Bronchial epithelial cell (primary cell): ENCODE data around the gene MYO1F. TPM values are rescaled to one million over a fixed set of nuclear protein-coding genes. Genes with fewer than 3 reads are reported as not detected.

Experiments used
- DNase-seq: peaks from one replicate; pipeline ENCODE4 v3.0.0-alpha.2; 2010; ENCODE audit warnings: low read depth
- FAIRE-seq: peaks from 2 replicates; lab custom pipeline; 2011; peaks lifted over from hg19 to GRCh38; lab: Jason Lieb, UNC
- H3K27me3 ChIP-seq: 2 replicates; pipeline ENCODE4 v1.5.1; 2011; ENCODE audit warnings: low read length; ENCODE audit not compliant: control insufficient read depth, insufficient read depth
- H3K36me3 ChIP-seq: 2 replicates; pipeline ENCODE4 v1.5.1; 2011; ENCODE audit warnings: low read length; ENCODE audit not compliant: control insufficient read depth, insufficient read depth
- H3K4me3 ChIP-seq: 2 replicates; pipeline ENCODE4 v1.5.1; 2011; ENCODE audit warnings: mild to moderate bottlenecking, low read depth, low read length, control low read depth
- CTCF ChIP-seq: IDR thresholded peaks from 2 replicates; pipeline ENCODE4 v1.5.1; 2011; ENCODE audit warnings: mild to moderate bottlenecking, moderate library complexity, low read length, control low read depth, inconsistent platforms; ENCODE audit not compliant: insufficient read depth, severe bottlenecking
- total RNA-seq: library from RNA; depleted of rRNA; stranded (reverse); fragments of >200 nt; gene quantifications from 2 replicates; pipeline ENCODE4 v1.2.1, GENCODE V29; 2014

The MYO1F gene
- total RNA-seq, 1 donor from 2014 or later, result not detected

DNA sequence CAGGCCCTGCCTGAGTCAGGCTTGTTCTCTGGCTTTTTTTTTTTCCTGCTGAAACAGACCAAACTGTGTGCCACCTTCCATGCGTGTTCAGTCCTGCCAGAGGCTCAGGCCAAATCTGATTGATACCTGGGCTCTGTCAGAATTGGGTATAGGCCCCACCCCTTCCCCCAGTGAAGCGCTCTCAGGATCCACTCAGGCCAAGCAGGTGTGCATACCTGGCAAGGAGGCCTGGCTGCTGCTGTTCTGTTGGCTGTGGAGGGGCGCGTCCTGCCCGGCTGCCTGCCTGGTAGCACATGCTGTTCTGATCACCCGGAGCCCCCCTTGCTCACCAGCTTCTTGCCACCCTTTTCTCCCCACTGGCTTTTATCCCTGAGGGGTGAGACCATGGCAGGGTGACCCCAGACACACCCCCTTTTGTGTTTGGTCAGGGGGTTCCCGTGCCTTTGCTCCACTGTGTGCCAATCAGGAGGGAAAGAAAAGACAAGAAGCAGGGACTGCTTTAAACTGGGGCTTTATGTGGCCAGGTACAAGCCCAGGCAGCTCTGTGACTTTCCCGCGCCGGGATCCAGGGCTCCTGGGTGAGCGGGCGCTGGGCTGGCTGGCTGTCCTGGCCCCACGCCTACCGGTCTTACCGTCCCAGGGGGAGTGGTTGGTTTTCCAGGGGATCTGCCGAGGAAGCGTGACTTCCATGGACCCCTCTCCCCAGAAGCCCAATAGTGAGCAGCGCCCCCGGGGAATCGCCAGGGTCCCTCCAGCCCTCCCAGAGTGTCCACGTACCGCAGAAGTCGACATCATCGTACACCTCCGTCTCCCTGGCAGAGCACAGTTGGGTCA lies 87.5 kb downstream of the MYO1F start:
- H3K4me3 ChIP-seq, result no peak overlapping the region
- FAIRE-seq (peak; percentile 43), DNase-seq (peak; percentile 89)
- TF ChIP-seq CTCF, result no peak
- peaks cover 20% of the 10 kb centered on the region for H3K36me3 ChIP-seq
- no peaks in the 10 kb centered on the region for H3K27me3 ChIP-seq

DNA sequence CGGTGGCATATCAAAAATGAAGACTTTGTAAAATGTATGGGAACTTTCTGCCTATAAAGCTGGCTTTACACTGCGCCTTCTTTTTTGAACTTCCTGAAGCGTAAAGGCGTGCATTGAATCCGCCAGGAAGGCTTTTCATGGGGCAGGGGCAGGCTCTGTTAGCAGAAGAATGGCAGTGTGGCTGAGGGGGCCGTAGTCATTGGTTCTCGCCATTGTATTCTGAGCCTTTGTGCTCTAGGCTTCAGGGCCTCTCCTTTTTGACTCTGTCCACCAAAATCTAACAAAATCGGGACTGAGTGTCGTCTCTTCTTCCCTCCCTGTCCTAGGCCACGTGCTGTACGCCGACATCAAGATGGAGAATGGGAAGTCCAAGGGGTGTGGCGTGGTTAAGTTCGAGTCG lies 88.9 kb downstream of the MYO1F start:
- FAIRE-seq, result no peak
- no peak for TF ChIP-seq CTCF
- DNase-seq, result no peak
- H3K36me3 ChIP-seq, result peaks cover 23% of the 10 kb centered on the region
- H3K27me3 ChIP-seq, result no peaks in the 10 kb centered on the region
- no peak overlapping the region for H3K4me3 ChIP-seq

GRCh38 chr19:8487137-8487851 lies 89.9 kb downstream of the MYO1F start:
- no peak for DNase-seq
- no peak for TF ChIP-seq CTCF
- no peak for FAIRE-seq
- H3K4me3 ChIP-seq, result no peak overlapping the region
- H3K27me3 ChIP-seq, result no peaks in the 10 kb centered on the region
- H3K36me3 ChIP-seq, result peaks cover 28% of the 10 kb centered on the region

DNA sequence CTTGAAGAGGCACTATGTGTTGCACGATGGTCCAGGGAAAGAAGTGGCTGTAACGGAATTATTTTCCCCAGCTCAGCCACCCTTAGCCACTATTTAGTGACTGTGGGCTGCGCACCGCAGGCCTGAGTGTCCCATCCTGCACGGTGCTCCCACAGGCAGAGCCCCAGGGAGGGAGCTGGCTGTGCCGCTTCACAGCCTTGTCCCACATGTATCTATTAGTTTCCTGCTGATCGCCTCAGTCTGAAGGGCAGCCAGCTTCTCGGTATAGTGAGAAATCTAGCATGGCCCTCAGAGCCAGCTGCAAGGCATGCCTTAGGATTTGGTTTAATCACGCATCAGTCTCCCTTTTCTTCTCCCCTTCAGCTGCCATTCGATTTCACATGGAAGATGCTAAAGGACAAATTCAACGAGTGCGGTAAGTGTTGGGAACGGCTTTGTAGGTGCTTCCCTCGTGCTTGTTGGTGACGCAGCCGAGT lies 90.5 kb downstream of the MYO1F start:
- TF ChIP-seq CTCF, result no peak
- DNase-seq (no peak), FAIRE-seq (no peak)
- no peaks in the 10 kb centered on the region for H3K27me3 ChIP-seq
- H3K4me3 ChIP-seq, result no peak overlapping the region
- peaks cover 28% of the 10 kb centered on the region for H3K36me3 ChIP-seq

GRCh38 chr19:8485561-8486371 lies 91.5 kb downstream of the MYO1F start:
- Histone ChIP-seq H3K36me3 (peaks cover 28% of the 10 kb centered on the region), H3K27me3 (no peaks in the 10 kb centered on the region), H3K4me3 (no peak overlapping the region)
- no peak for TF ChIP-seq CTCF
- DNase-seq, result no peak
- no peak for FAIRE-seq
